HG03139 (cell line): ENCODE results near the gene GABRA1.

Source experiments
- ATAC-seq: cut with Tn5 transposase; IDR thresholded peaks from one replicate; pipeline ENCODE4 v1.9.1; 2021; ENCODE audit not compliant: unreplicated experiment

Gene GABRA1

GRCh38 chr5:161847941-161848391, at the start of gene GABRA1:
Gene GABRA1, plus strand, starts transcription at chr5:161848120. Its CDS starts 2,691 bp downstream, at chr5:161850811.
- ATAC-seq, result no peak

GRCh38 chr5:161799316-161799715, 48.6 kb upstream of the GABRA1 start:
- ATAC-seq, result no peak

GRCh38 chr5:161804263-161804662, 43.7 kb upstream of the GABRA1 start:
- ATAC-seq, result no peak

GRCh38 chr5:161846746-161847145, 1.2 kb upstream of the GABRA1 start:
- ATAC-seq, result no peak

GRCh38 chr5:161847447-161847846, 473 bp upstream of the GABRA1 start:
- ATAC-seq, result no peak

- no peak for ATAC-seq
Observed at GRCh38 chr5:161850491-161850890, 2.6 kb downstream of the GABRA1 start.

- no peak for ATAC-seq
Observed at GRCh38 chr5:161851691-161852299, 3.9 kb downstream of the GABRA1 start.

GRCh38 chr5:161857358-161857757, 9.4 kb downstream of the GABRA1 start:
- no peak for ATAC-seq

- ATAC-seq, result no peak
Observed at GRCh38 chr5:161863259-161863658, 15.3 kb downstream of the GABRA1 start.

GRCh38 chr5:161863811-161864210, 15.9 kb downstream of the GABRA1 start:
- no peak for ATAC-seq

- ATAC-seq, result no peak
Observed at GRCh38 chr5:161865510-161865909, 17.6 kb downstream of the GABRA1 start.

GRCh38 chr5:161889971-161890370, 42.1 kb downstream of the GABRA1 start:
- no peak for ATAC-seq

- ATAC-seq, result no peak
Observed at GRCh38 chr5:161895514-161895913, 47.6 kb downstream of the GABRA1 start.

GRCh38 chr5:161897033-161897432, 49.1 kb downstream of the GABRA1 start:
- ATAC-seq, result no peak

GRCh38 chr5:161899590-161899989, 51.7 kb downstream of the GABRA1 start:
- ATAC-seq, result no peak

GRCh38 chr5:161900981-161901380, 53.1 kb downstream of the GABRA1 start:
- ATAC-seq, result no peak

GRCh38 chr5:161921781-161922180, 73.9 kb downstream of the GABRA1 start:
- no peak for ATAC-seq

GRCh38 chr5:161924270-161924669, 76.3 kb downstream of the GABRA1 start:
- no peak for ATAC-seq

GRCh38 chr5:161925960-161926359, 78.0 kb downstream of the GABRA1 start:
- ATAC-seq, result no peak

- ATAC-seq, result no peak
Observed at GRCh38 chr5:161934486-161934885, 86.6 kb downstream of the GABRA1 start.

GRCh38 chr5:161944974-161945373, 97.1 kb downstream of the GABRA1 start:
- no peak for ATAC-seq

- ATAC-seq, result no peak
Observed at GRCh38 chr5:161946911-161947310, 99.0 kb downstream of the GABRA1 start.
